Keratinocyte (primary cell): ENCODE results near the gene PEX11A. TPM values are rescaled to one million over a fixed set of nuclear protein-coding genes. Genes with fewer than 3 reads are reported as not detected.
A peak's percentile ranks its signal among the peaks of the same experiment; 100 is the strongest.

Experiments
- DNase-seq: peaks from one replicate; pipeline ENCODE4 v3.0.0-alpha.2; 2011; ENCODE audit warnings: low read depth, missing footprints, low spot score
- FAIRE-seq: peaks from 2 replicates; lab custom pipeline; 2011; peaks lifted over from hg19 to GRCh38; lab: Jason Lieb, UNC
- H2AFZ ChIP-seq: 2 replicates; pipeline ENCODE4 v1.6.0; 2012; ENCODE audit warnings: low read length, control low read depth, inconsistent platforms; ENCODE audit not compliant: control insufficient read depth
- H3K27ac ChIP-seq: 2 replicates; pipeline ENCODE4 v1.5.1; 2011; ENCODE audit warnings: low read length; ENCODE audit not compliant: control insufficient read depth, insufficient read depth
- H3K27me3 ChIP-seq: 3 replicates; pipeline ENCODE4 v1.6.0; 2011; ENCODE audit warnings: low read length; ENCODE audit not compliant: control insufficient read depth, insufficient read depth; ENCODE audit errors: extremely low read depth
- H3K36me3 ChIP-seq, 2 experiments: 2 replicates in 1 of 2; 3 replicates in 1 of 2; pipeline ENCODE4 v1.5.1; 2011; ENCODE audit warnings: low read length in 2 of 2, mild to moderate bottlenecking in 1 of 2; ENCODE audit not compliant: control insufficient read depth in 2 of 2, insufficient read depth in 2 of 2; ENCODE audit errors: extremely low read depth in 1 of 2
- H3K4me1 ChIP-seq: 3 replicates; pipeline ENCODE4 v1.5.1; 2011; ENCODE audit warnings: low read length; ENCODE audit not compliant: control insufficient read depth, insufficient read depth; ENCODE audit errors: extremely low read depth
- H3K4me2 ChIP-seq: 3 replicates; pipeline ENCODE4 v1.6.0; 2011; ENCODE audit warnings: low read depth, low read length; ENCODE audit not compliant: control insufficient read depth, insufficient read depth; ENCODE audit errors: extremely low read depth
- H3K4me3 ChIP-seq, 3 experiments: fragments of 200-600 bp in 1 of 3; sonication (generic) in 1 of 3; 2 replicates in 2 of 3; 3 replicates in 1 of 3; pipeline ENCODE4 v1.5.1; 2011 to 2016; ENCODE audit warnings: low read length in 3 of 3, mild to moderate bottlenecking in 3 of 3, control low read depth in 2 of 3, inconsistent platforms in 1 of 3, low read depth in 1 of 3, mixed read lengths in 1 of 3, mixed run types in 1 of 3, moderate library complexity in 1 of 3; ENCODE audit not compliant: control insufficient read depth in 2 of 3, insufficient read depth in 2 of 3; ENCODE audit errors: extremely low read depth in 1 of 3
- H3K79me2 ChIP-seq: 2 replicates; pipeline ENCODE4 v1.6.0; 2012; ENCODE audit warnings: low read length; ENCODE audit not compliant: control insufficient read depth, insufficient read depth
- H3K9ac ChIP-seq: 3 replicates; pipeline ENCODE4 v1.6.0; 2011; ENCODE audit warnings: low read length; ENCODE audit not compliant: control insufficient read depth, insufficient read depth; ENCODE audit errors: extremely low read depth
- H3K9me1 ChIP-seq: 3 replicates; pipeline ENCODE4 v1.6.0; 2011; ENCODE audit warnings: low read length; ENCODE audit not compliant: control insufficient read depth, insufficient read depth; ENCODE audit errors: extremely low read depth
- H3K9me3 ChIP-seq: 2 replicates; pipeline ENCODE4 v1.5.1; 2012; ENCODE audit warnings: low read depth, low read length; ENCODE audit not compliant: control insufficient read depth
- H4K20me1 ChIP-seq: 3 replicates; pipeline ENCODE4 v1.6.0; 2011; ENCODE audit warnings: low read length; ENCODE audit not compliant: control insufficient read depth, insufficient read depth; ENCODE audit errors: extremely low read depth
- EZH2 ChIP-seq: IDR thresholded peaks from one replicate; pipeline ENCODE4 v1.6.1; 2012; ENCODE audit warnings: inconsistent platforms, mild to moderate bottlenecking, low read length, moderate library complexity
- dilution Hi-C: fragments of 300-500 bp; cut with MboI; formaldehyde crosslinking; loops from one replicate; pipeline ENCODE4 v1.7.0; 2020; ENCODE audit warnings: low sequenced_read_pairs; ENCODE audit not compliant: extremely low pct_ligation_motif_present
- polyA plus RNA-seq, 5 experiments: library from polyadenylated mRNA; depleted of rRNA in 3 of 5; stranded (reverse) in 3 of 5; stranded (forward) in 1 of 5; unstranded in 1 of 5; fragments of >200 nt; gene quantifications; 1 replicate in 1 of 5; 2 replicates in 3 of 5; 3 replicates in 1 of 5; pipeline versions ENCODE4 v1.2.1 to v1.2.3, GENCODE V29; 2011 to 2012; ENCODE audit warnings: missing spikeins in 2 of 5, low read depth in 1 of 5, low replicate concordance in 1 of 5
- TF ChIP-seq, protein P1 (sequence below), 3 experiments: IDR thresholded peaks in 1 of 3; conservative IDR thresholded peaks in 1 of 3; optimal IDR thresholded peaks in 1 of 3; 2 replicates in 2 of 3; 3 replicates in 1 of 3; pipeline versions ENCODE3 to v1.5.1; 2011; ENCODE audit warnings: low read length in 3 of 3, mild to moderate bottlenecking in 3 of 3, moderate library complexity in 2 of 3, control low read depth in 1 of 3, inconsistent platforms in 1 of 3; ENCODE audit not compliant: insufficient read depth in 2 of 3; ENCODE audit errors: extremely low read depth in 1 of 3

Gene PEX11A
- polyA plus RNA-seq, 1 donor (not counting 4 experiments of a cell fraction or from before 2014, with no cell fraction given) = 6.0 TPM

- Histone ChIP-seq H3K9ac (no peak overlapping the region), H3K79me2 (no peaks in the 10 kb centered on the region), H3K9me1 (no peaks in the 10 kb centered on the region), H3K9me3 (no peaks in the 10 kb centered on the region), H3K4me3 (no peak overlapping the region), H3K36me3 (no peaks in the 10 kb centered on the region), H3K27me3 (peaks cover 6% of the 10 kb centered on the region), H3K4me1 (peaks cover 3% of the 10 kb centered on the region), H3K4me2 (no peak overlapping the region), H3K27ac (no peak overlapping the region), H4K20me1 (no peaks in the 10 kb centered on the region), H2AFZ (no peak overlapping the region)
- DNase-seq = no peak
- no peak for TF ChIP-seq EZH2
- TF ChIP-seq, protein P1, sequence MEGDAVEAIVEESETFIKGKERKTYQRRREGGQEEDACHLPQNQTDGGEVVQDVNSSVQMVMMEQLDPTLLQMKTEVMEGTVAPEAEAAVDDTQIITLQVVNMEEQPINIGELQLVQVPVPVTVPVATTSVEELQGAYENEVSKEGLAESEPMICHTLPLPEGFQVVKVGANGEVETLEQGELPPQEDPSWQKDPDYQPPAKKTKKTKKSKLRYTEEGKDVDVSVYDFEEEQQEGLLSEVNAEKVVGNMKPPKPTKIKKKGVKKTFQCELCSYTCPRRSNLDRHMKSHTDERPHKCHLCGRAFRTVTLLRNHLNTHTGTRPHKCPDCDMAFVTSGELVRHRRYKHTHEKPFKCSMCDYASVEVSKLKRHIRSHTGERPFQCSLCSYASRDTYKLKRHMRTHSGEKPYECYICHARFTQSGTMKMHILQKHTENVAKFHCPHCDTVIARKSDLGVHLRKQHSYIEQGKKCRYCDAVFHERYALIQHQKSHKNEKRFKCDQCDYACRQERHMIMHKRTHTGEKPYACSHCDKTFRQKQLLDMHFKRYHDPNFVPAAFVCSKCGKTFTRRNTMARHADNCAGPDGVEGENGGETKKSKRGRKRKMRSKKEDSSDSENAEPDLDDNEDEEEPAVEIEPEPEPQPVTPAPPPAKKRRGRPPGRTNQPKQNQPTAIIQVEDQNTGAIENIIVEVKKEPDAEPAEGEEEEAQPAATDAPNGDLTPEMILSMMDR (optimal IDR thresholded peaks at IDR 0.05 in 1 of 3, IDR thresholded peaks at IDR 0.05 in 1 of 3, conservative IDR thresholded peaks at IDR 0.05 in 1 of 3; ENCODE audit: extremely low read depth in 1 of 3, insufficient read depth in 2 of 3, low read length in 3 of 3) = no peak
- dilution Hi-C loops = no loop called here
- peak; percentile 72 for FAIRE-seq
Measured at GRCh38 chr15:89656116-89656815, 34.3 kb downstream of the PEX11A start.

- no peak for FAIRE-seq
- Histone ChIP-seq H3K4me3 (peak within 1 kb of the TSS; percentile 49 to 65 (median 53)), H3K4me1 (peaks cover 3% of the 10 kb centered on the region), H4K20me1 (no peaks in the 10 kb centered on the region), H2AFZ (peak within 1 kb of the TSS; percentile 65), H3K27ac (no peak within 1 kb of the TSS), H3K9me3 (no peaks in the 10 kb centered on the region), H3K9me1 (no peaks in the 10 kb centered on the region), H3K36me3 (no peaks in the 10 kb centered on the region), H3K79me2 (no peaks in the 10 kb centered on the region), H3K4me2 (peak within 1 kb of the TSS; percentile 79), H3K27me3 (peaks cover 6% of the 10 kb centered on the region), H3K9ac (peak within 1 kb of the TSS; percentile 45)
- peak; percentile 51 for TF ChIP-seq EZH2
- TF ChIP-seq, protein P1 (optimal IDR thresholded peaks at IDR 0.05 in 1 of 3, IDR thresholded peaks at IDR 0.05 in 1 of 3, conservative IDR thresholded peaks at IDR 0.05 in 1 of 3; ENCODE audit: extremely low read depth in 1 of 3, insufficient read depth in 2 of 3, low read length in 3 of 3) = no peak
- dilution Hi-C loops = no loop called here
- no peak for DNase-seq
Measured at GRCh38 chr15:89654847-89655805, 35.4 kb downstream of the PEX11A start, which contains the start of gene KIF7. Gene KIF7 (minus strand): TSS chr15:89655467. CDS start chr15:89652930, 2,537 bp downstream.
